NT2/D1 (cell line): ENCODE results near the gene RAB5B.

Experiments
- DNase-seq: peaks from one replicate; pipeline ENCODE4 v3.0.0-alpha.2; 2011; ENCODE audit warnings: low read depth, low spot score
- H3K27me3 ChIP-seq: 2 replicates; pipeline ENCODE4 v1.6.0; 2011; ENCODE audit warnings: mild to moderate bottlenecking; ENCODE audit not compliant: insufficient read length, insufficient read depth
- H3K36me3 ChIP-seq: 2 replicates; pipeline ENCODE4 v1.6.1; 2011; ENCODE audit warnings: mild to moderate bottlenecking, low read length, mixed read lengths; ENCODE audit not compliant: insufficient read depth, insufficient read length
- H3K4me1 ChIP-seq: 2 replicates; pipeline ENCODE4 v1.5.1; 2011; ENCODE audit not compliant: insufficient read depth, insufficient read length
- H3K4me3 ChIP-seq: 2 replicates; pipeline ENCODE4 v1.5.1; 2011; ENCODE audit warnings: low read depth; ENCODE audit not compliant: insufficient read length
- H3K9ac ChIP-seq: 2 replicates; pipeline ENCODE4 v1.6.0; 2011; ENCODE audit warnings: low read depth; ENCODE audit not compliant: insufficient read length
- H3K9me3 ChIP-seq: 2 replicates; pipeline ENCODE4 v1.5.1; 2011; ENCODE audit warnings: mild to moderate bottlenecking, low read length; ENCODE audit not compliant: insufficient read depth
- SUZ12 ChIP-seq: IDR thresholded peaks from 2 replicates; pipeline ENCODE4 v1.6.1; 2011; ENCODE audit not compliant: insufficient read length, insufficient read depth; ENCODE audit errors: extremely low read depth
- YY1 ChIP-seq: IDR thresholded peaks from 2 replicates; pipeline ENCODE4 v1.6.1; 2011; ENCODE audit not compliant: insufficient read length, insufficient read depth
- ZNF274 ChIP-seq: IDR thresholded peaks from 2 replicates; pipeline ENCODE4 v1.6.1; 2011; ENCODE audit warnings: mild to moderate bottlenecking, low read depth, low read length

Gene RAB5B

DNA sequence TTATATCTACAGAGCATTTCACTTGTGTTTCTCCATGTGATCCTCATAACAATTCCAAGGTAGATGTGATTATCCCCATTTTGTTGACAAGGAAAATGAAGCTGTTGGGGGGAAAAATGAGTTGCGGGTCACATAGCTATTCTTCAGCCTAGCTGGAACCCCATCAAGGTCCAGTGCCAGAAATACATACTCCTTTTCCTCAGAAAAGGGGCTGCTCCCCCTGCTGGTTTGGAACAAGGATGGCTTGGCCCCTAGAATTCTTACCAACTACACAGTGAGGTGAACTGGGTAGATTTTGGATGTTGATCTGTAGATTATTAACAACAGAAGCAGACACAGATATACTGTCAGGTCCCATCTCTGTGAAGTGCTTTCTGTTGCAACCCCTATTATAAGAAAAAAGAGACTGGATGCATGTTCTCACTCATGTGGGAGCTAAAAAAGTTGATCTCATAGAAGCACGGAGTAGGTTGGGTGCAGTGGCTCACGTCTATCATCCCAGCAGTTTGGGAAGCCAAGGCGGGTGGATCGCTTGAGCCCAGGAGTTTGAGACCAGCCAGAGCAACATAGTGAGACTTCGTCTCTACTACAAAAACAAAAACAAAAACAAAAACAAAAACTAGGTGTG, 55.9 kb downstream of the RAB5B start:
- TF ChIP-seq YY1 (no peak), SUZ12 (no peak), ZNF274 (no peak)
- peaks cover 51% of the 10 kb centered on the region for H3K36me3 ChIP-seq

GRCh38 chr12:56031987-56032386, 58.1 kb downstream of the RAB5B start:
- no peak for DNase-seq

More for the DNA sequence above, 55.9 kb downstream of the RAB5B start:
- no peak overlapping the region for H3K4me3 ChIP-seq
- DNase-seq, result no peak
- H3K9ac ChIP-seq, result no peak overlapping the region
- peaks cover 3% of the 10 kb centered on the region for H3K4me1 ChIP-seq
- H3K9me3 ChIP-seq, result no peaks in the 10 kb centered on the region
- H3K27me3 ChIP-seq, result no peaks in the 10 kb centered on the region

DNA sequence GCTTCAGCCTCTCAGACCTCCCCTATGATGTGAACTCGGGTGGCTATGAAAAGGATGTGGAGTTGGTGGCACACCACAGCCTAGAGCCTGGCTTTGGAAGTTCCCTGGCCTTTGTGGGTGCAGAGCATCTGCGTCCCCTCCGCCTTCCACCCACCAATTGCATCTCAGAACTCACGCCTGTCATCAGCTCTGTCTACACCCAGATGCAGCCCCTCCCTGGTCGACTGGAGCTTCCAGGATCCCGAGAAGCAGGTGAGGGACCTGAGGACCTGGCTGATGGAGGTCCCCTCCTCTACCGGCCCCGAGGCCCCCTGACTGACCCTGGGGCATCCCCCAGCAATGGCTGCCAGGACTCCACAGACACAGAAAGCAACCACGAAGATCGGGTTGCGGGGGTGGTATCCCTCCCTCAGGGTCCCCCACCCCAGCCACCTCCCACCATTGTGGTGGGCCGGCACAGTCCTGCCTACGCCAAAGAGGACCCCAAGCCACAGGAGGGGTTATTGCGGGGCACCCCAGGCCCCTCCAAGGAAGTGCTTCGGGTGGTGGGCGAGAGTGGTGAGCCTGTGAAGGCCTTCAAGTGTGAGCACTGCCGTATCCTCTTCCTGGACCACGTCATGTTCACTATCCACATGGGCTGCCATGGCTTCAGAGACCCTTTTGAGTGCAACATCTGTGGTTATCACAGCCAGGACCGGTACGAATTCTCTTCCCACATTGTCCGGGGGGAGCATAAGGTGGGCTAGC, 60.9 kb downstream of the RAB5B start:
- H3K4me3 ChIP-seq, result no peak overlapping the region
- H3K9ac ChIP-seq, result no peak overlapping the region
- H3K9me3 ChIP-seq, result no peaks in the 10 kb centered on the region
- H3K36me3 ChIP-seq, result peaks cover 41% of the 10 kb centered on the region
- H3K27me3 ChIP-seq, result no peaks in the 10 kb centered on the region
- DNase-seq, result no peak
- TF ChIP-seq YY1 (no peak), ZNF274 (no peak), SUZ12 (no peak)
- H3K4me1 ChIP-seq, result no peaks in the 10 kb centered on the region

More at GRCh38 chr12:56031987-56032386, 58.1 kb downstream of the RAB5B start:
- H3K36me3 ChIP-seq, result peaks cover 51% of the 10 kb centered on the region
- no peaks in the 10 kb centered on the region for H3K27me3 ChIP-seq
- no peak overlapping the region for H3K4me3 ChIP-seq
- no peak for TF ChIP-seq SUZ12
- no peak for TF ChIP-seq YY1
- peaks cover under 1% of the 10 kb centered on the region for H3K4me1 ChIP-seq
- H3K9me3 ChIP-seq, result no peaks in the 10 kb centered on the region
- no peak overlapping the region for H3K9ac ChIP-seq

DNA sequence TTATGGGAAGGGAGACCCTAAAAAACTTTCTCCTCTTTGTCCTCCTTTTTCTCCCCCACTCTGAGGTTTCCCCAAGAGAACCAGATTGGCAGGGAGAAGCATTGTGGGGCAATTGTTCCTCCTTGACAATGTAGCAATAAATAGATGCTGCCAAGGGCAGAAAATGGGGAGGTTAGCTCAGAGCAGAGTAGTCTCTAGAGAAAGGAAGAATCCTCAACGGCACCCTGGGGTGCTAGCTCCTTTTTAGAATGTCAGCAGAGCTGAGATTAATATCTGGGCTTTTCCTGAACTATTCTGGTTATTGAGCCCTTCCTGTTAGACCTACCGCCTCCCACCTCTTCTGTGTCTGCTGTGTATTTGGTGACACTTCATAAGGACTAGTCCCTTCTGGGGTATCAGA, 63.3 kb downstream of the RAB5B start:
- H3K4me3 ChIP-seq, result no peak overlapping the region
- H3K36me3 ChIP-seq, result peaks cover 33% of the 10 kb centered on the region
- H3K4me1 ChIP-seq, result no peaks in the 10 kb centered on the region
- peak overlapping the region; percentile 17 for H3K9ac ChIP-seq
- no peaks in the 10 kb centered on the region for H3K9me3 ChIP-seq
- no peaks in the 10 kb centered on the region for H3K27me3 ChIP-seq
- no peak for DNase-seq
- no peak for TF ChIP-seq ZNF274
- TF ChIP-seq YY1, result no peak
- TF ChIP-seq SUZ12, result no peak

- Histone ChIP-seq H3K36me3 (peaks cover 33% of the 10 kb centered on the region), H3K9ac (no peak overlapping the region), H3K9me3 (no peaks in the 10 kb centered on the region), H3K4me1 (no peaks in the 10 kb centered on the region), H3K27me3 (no peaks in the 10 kb centered on the region), H3K4me3 (no peak overlapping the region)
- TF ChIP-seq YY1 (no peak), SUZ12 (no peak), ZNF274 (no peak)
- no peak for DNase-seq
Observed at GRCh38 chr12:56038022-56038655, 64.3 kb downstream of the RAB5B start.

DNA sequence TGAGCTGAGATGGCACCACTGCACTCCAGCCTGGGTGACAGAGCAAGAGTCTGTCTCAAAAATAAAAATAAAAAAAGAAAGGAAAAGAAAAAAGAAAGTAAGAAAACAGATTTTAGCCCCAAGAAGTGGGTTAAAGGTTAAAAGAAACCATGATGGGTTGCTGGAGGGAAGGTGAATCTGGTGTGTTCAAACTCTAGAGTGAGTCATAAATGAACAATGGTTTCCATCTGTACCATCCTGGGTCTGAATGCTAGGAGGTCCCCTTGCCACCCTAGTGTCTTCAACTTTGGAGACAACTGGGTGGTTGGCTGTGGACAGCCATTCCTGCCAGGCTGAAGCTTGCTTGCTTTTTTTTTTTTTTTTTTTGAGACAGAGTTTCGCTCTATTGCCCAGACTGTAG, 66.3 kb downstream of the RAB5B start:
- H3K4me1 ChIP-seq, result no peaks in the 10 kb centered on the region
- no peak overlapping the region for H3K4me3 ChIP-seq
- no peaks in the 10 kb centered on the region for H3K27me3 ChIP-seq
- no peaks in the 10 kb centered on the region for H3K9me3 ChIP-seq
- peaks cover 39% of the 10 kb centered on the region for H3K36me3 ChIP-seq
- TF ChIP-seq ZNF274 (no peak), YY1 (no peak), SUZ12 (no peak)
- H3K9ac ChIP-seq, result no peak overlapping the region
- no peak for DNase-seq

DNA sequence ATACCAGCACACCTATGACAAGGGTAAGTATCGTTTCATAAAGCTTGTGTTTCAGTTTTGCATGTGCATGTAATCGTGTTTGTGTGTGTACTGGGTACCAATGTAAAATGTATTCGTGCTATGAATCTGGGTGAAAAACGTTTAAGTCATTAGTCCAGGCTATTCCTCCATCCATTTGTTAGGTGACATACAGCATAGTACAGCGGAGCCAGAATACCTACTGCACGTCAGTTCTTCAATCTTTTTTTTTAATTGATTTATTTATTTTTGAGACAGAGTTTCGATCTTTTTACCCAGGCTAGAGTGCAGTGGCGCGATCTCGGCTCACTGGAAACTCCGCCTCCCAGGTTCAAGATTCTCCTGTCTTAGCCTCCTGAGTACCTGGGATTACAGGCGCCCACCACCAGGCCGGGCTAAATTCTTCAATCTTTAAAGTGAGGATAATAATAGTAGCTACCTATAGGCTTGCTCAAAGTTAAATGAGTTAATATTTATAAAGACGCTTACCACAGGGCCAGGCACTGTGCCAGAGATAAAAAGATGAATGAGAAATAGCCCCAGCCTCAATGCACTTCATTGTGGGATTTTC, 67.2 kb downstream of the RAB5B start:
- peak overlapping the region; percentile 33 for H3K4me3 ChIP-seq
- no peaks in the 10 kb centered on the region for H3K4me1 ChIP-seq
- peak overlapping the region; percentile 70 for H3K9ac ChIP-seq
- TF ChIP-seq YY1 (peak; percentile 11), ZNF274 (no peak)
- DNase-seq, result no peak
- H3K27me3 ChIP-seq, result no peaks in the 10 kb centered on the region
- H3K36me3 ChIP-seq, result peaks cover 37% of the 10 kb centered on the region
- H3K9me3 ChIP-seq, result no peaks in the 10 kb centered on the region
